ENCODE measurements around the gene PRKACA.

The PRKACA gene

GRCh38 chr19:14116525-14116917, 1.0 kb downstream of the PRKACA start:
- no peak for DNase-seq

GRCh38 chr19:14115756-14116155, 1.8 kb downstream of the PRKACA start:
- no peak for DNase-seq

GRCh38 chr19:14114854-14115253, 2.7 kb downstream of the PRKACA start:
- peak; percentile 25 for DNase-seq

- DNase-seq = no peak
These were observed 3.1 kb downstream of the PRKACA start for GRCh38 chr19:14114439-14114838.

GRCh38 chr19:14113762-14114414, 3.7 kb downstream of the PRKACA start:
- no peak for DNase-seq

- no peak for DNase-seq
These were observed 4.7 kb downstream of the PRKACA start for GRCh38 chr19:14112809-14113385.

GRCh38 chr19:14112051-14112808, 5.3 kb downstream of the PRKACA start:
- DNase-seq = no peak

GRCh38 chr19:14111486-14111885, 6.1 kb downstream of the PRKACA start:
- no peak for DNase-seq

- DNase-seq = no peak
These were observed 6.9 kb downstream of the PRKACA start for GRCh38 chr19:14110650-14111049.

GRCh38 chr19:14107581-14108461, 9.7 kb downstream of the PRKACA start:
- no peak for DNase-seq

- DNase-seq = no peak
These were observed 10.7 kb downstream of the PRKACA start for GRCh38 chr19:14106840-14107239.

- DNase-seq = no peak
These were observed 11.9 kb downstream of the PRKACA start for GRCh38 chr19:14105680-14106079.

- no peak for DNase-seq
These were observed 14.3 kb downstream of the PRKACA start for GRCh38 chr19:14103310-14103709.

- no peak for DNase-seq
These were observed 14.8 kb downstream of the PRKACA start for GRCh38 chr19:14102756-14103155.

- DNase-seq = no peak
These were observed 15.4 kb downstream of the PRKACA start for GRCh38 chr19:14102102-14102696.

GRCh38 chr19:14101003-14101545, 16.5 kb downstream of the PRKACA start:
- no peak for DNase-seq

- no peak for DNase-seq
These were observed 19.9 kb downstream of the PRKACA start for GRCh38 chr19:14097532-14098151.

- no peak for DNase-seq
These were observed 21.1 kb downstream of the PRKACA start for GRCh38 chr19:14096272-14096992.

GRCh38 chr19:14094854-14095253, 22.7 kb downstream of the PRKACA start:
- DNase-seq = no peak

- DNase-seq = no peak
These were observed 24.3 kb downstream of the PRKACA start for GRCh38 chr19:14093117-14093823.
